Activated CD4-positive, alpha-beta T cell treated with anti-CD3 and anti-CD28 coated beads, Interleukin-2, amount 50 U/mL, for 48 hours (primary cell): ENCODE measurements around the gene CHST10.
"Not testable (repeated sequence)": the region's sequence is repeated elsewhere in the genome, so short reads cannot be mapped to it uniquely, and the experiment has no call there.

ENCODE experiments used
- DNase-seq, 2 experiments: peaks; one replicate each; pipeline ENCODE4 v3.0.0-alpha.2; 2020

Gene CHST10

DNA sequence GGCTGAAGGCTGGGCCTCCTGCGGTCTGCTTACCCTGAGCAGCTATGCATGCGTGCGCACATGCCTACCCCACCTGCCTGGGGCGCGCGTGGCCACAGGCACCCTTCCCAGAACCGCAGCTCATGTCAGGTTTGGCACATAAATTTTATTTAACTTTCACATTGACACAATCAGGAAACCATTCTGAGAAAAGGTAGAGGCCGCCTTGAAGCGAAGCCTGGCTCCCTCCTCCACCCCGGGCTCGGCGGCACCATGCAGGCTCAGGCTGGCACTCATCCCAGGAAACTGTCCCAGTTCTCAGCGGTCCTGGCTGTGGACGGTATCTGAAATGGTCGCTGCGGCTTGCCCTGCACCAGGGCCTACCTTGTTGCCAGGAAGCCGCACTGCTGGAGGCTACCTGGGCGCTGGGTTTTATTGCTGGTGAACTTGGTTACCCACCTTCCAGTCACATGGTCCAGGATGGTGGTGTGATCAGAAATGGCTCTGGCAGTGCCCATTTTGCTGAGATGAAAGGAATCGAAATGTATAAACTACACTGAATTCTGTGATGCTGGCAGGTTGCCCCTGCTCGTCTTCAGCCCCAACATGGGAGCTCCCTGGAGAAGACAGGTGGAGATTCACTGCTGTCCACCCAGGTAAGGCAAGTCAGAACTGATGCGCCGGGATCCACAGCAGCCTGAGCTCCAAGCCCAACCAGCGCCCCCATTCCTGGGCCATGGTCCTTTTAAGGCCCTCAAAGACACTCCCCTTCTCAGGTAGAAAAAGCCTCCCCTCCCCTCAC lies 25.5 kb downstream of the CHST10 start:
- no peak for DNase-seq

DNA sequence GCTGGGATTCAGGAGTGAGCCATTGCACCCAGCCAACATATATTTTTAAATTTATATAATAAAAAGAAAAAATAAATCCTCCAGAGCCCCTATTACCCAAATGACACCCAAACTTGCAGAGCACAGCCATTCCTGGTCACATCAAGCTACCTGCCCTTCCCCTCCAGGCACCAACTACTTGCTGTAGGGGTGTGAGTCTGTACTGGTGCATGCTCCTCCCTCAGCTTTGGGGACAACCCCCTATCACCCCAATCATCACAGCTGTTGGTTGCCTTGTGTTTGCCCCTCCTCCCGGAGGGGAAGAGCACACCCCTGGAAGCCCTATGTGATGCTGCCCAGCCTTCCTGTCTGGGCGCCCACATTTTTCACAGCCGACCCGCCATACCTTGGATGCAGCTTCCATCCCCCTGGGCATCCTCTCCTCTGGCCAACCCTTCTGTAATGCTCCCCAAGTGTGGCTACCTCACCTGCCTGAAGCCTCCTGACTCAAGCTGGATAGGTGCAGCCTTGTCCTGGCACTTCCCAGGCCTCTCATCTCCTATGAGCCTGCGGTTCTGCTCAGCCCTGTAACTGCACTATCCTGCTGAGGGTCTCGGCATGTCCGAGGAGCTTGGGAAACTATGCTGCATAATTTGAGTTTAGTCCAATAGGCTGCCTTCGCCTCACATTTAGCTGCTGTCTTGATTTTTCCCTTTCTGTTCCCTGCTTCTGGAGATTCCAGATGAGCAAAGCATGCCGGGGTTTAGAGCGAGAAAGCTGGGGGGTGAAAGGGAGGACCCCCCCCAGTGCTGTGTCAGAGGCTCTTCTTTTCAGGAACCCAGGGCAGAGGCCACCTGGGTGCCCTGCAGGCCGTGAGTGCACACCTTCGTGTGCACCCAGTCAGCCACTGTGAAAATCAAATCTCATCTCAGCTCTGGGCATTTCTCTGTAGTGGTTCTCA lies 27.2 kb downstream of the CHST10 start:
- DNase-seq = no peak

DNA sequence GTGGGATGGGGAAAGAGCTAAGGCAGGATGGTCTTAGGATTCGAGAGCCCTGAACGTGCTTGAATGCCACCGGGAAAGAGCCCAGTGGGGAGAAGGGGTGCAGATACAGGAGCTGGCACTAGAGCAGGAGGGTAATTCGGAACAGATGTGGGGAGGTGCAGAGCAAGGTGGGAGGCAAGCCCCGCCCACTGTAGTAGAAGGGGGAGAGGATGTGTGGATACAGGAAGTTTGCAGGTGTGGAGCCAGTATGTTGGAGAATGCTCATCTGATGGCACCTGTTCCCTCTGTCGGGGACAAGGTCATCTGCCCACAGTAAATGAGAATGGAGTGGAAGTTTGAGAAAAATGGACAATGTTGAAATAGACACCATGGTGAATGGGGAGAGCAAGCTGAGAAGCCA lies 28.8 kb downstream of the CHST10 start:
- DNase-seq = no peak

DNA sequence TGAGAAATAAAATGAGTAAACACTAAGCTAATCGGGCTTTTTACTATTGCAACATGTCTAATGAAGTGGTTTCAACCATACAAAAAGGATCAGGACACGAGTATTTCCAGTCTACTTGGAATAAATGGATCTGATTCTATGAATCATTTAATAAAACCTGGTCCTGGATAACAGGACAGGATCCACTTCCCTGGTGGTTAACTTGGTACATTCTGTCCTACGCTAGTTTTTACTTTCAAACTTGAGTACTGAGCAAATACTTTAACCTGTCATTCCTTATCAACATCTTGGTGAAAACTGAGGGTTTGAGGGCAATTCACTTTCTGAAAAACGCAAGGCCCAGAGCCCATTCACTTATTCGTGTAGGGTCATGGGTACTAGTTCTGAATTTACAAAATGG lies 33.5 kb downstream of the CHST10 start:
- DNase-seq = no peak

DNA sequence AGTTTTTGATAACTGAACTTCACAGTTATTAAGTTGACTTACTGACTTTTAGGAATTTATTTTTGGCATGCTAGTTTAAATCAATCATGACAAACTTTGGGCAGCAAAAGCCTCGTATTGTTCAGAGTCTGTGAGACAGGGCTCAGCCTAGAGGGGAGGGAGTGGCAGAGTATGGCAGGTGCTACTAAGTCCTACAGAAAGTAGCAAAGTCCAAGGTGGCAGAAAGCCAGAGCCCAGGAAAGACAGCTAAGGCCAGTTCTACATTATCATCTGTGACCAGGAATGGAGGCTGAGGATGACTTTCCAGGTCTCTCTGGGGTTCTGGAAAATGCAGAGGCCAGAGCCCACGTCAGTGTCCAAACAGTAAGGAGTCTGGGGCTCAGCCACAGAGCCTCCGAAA lies 34.2 kb downstream of the CHST10 start:
- DNase-seq = no peak

DNA sequence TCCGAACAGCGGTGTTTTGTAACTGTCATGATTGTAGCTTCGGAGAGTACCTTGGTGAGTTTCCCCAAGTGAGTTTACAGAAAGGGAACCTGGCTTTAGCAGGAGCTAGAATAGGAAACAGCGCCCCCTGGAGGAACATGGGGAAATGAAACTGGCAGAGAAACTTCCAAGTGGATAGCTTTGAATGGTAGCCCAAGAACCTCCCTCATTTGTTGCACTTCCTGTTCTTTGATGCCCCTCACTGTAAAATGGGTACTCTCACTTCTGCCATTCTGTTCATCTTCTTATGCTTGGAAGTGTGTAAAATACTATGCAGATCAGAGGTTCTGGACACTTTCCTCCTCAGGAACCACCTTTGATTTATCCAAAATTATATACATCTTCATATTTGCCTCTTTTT lies 36.2 kb downstream of the CHST10 start:
- peak; percentile 79 to 86 for DNase-seq

DNA sequence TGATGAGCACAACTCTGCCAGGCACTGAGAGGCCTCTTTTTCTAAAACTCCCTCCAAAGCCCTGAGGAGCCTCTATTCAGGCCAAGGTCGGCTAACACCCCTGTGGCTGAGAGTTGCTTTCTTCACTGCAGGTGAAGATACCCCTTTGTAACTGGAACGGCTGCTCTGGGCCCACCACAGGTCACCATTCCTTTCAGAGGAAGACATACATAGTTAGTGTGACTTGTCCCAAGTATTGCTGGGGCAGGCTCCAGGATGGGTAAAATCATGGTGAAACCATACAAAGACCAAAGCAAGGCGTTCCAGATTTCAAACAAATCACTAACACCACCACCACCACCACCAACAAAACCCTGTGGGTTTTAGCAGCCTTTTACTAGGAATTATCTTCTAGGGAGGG lies 36.8 kb downstream of the CHST10 start:
- no peak for DNase-seq

DNA sequence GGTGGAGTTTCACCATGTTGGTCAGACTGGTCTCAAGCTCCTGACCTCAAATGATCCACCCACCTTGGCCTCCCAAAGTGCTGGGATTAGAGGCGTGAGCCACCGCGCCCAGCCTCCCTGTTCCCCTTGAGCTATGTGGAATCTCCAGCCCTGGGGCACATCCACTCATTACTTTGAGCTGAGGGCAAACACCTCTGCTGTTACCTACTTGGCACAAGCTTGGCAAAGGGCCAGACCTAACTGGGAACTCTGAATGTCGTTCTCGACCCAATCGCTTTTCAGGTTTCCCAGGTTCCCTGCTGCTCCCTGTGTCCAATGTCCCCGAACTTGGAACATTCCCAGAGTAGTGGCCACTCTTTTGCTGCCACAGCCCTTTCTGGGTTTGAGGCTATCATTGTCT lies 40.6 kb downstream of the CHST10 start:
- no peak for DNase-seq

DNA sequence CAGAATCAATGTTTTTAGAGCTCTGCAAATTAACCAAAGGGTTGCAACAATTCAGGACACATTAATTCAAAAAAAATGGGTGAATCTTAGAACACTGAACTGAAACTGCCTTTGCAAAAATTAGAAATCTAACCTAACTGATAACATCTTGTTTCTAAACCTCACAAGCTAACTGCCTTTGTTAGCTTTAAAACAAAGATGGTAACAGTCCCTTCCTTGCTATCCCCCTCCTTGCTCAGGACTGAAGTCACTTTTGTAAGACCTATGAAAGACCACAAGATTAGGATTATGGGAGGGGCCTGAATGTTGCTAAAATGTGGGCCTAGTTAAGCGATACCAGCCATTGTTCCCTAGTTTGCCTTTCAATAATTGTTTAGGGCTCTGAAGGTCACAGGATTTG lies 50.3 kb downstream of the CHST10 start:
- DNase-seq = no peak

DNA sequence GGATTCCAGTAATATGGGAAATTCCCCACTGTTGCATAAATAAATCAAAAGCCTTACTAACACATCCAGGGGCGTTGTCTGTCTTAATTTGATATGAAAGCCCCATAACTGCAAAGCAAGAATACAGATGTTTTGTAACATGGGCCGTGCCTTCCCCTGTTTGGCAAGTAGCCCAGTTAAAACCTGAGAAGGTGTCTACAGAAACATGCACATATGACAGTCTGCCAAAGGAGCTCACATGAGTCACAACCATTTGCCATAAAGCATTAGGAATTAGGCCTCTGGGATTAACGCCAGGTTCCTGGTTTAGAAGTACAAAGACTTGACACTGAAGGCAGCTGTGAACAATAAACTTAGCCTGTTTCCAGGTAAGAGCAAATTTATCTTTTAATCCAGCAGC lies 52.0 kb downstream of the CHST10 start:
- no peak for DNase-seq

DNA sequence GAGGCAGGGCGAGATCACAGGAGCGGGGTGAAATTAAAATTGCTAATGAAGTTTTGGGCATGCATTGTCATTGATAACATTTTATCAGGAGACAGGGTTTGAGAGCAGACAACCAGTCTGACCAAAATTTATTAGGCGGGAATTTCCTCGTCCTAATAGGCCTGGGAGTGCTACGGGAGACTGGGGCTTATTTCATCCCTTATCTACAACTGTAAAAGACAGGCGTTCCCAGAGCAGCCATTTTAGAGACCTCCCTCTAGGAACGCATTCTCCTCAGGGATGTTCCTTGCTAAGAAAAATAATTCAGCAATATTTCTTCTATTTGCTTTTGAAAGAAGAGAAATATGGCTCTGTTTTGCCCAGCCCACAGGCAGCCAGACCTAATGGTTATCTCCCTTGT lies 55.2 kb downstream of the CHST10 start:
- not testable (repeated sequence) for DNase-seq

DNA sequence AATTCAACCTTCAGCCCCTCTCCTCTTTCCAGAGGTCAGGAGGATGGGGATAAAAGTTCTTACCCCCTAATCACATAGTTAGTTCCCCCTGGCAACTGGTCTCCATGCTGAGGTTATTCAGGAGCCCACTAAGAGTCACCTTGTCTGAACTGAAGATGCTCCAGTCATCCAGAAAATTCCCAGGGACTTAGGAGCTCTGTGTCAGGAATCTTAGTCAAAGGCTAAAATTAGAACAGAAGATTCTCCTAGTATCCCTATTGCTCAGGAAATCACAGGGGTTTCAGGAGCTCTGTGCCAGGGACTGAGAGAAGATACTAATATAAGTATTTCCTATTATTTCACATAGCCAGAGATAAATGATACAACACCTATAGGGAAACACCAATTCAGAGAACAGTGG lies 57.9 kb downstream of the CHST10 start:
- DNase-seq = no peak

DNA sequence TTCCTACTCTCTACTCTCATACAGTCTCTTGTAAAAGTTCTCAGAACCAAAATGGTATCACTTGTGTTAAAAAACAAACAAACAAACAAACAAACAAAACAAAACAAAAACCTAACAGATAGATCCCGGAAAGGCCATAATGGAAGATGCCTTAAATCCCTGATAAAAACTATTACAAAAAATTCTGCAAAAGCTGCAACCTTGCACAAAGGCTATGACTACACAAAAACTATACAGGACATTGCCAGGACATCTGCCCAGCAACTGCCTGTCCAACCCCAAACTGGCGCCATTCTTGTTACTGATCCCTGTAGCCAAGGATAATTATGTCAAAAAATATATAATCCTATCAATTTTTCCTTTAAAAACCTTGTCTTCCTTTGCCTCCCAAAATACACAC lies 58.9 kb downstream of the CHST10 start:
- DNase-seq = no peak

DNA sequence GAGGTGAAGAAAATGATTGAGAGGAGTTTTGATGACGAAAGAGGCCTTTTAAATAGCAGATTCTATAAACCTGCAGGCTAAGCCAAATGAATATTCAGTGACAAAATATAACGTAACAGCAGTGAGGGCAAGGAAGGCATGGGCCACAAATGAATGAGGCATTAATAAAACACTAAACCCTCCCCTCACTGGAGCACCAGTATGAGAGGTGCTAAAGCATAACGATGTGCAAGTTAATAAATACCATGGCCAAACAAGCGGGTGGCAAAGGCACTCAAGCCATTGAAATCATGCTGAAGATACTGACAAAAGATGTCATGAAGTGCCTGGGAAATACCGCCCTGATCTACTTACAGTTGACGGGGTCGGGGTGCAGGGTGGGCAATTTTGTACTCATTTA lies 64.9 kb downstream of the CHST10 start:
- no peak for DNase-seq

DNA sequence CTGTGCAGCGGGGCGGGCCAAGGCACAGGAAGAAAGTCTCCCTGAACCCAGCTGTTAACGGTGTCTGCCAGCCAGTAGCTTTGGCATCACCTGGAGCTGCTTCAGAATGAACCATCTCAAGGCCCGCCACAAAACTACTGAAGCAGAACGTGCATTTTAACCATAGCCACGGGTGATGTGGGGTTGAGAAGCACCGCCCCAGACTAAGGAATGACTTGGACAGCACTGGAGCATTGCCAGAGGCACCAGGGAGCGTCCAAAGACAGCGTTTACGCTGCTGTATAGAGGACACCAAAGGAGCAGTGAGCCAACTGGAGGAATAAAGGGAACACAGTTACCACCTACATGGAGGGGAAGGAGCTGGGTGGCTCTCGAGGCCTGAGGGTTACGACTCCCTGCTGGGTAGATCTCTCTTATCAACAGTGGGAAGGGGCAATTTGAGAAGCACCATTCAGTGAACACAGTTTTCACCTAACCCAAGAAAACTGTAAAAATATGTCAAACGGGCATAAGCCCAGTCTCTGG lies 66.7 kb downstream of the CHST10 start:
- no peak for DNase-seq

DNA sequence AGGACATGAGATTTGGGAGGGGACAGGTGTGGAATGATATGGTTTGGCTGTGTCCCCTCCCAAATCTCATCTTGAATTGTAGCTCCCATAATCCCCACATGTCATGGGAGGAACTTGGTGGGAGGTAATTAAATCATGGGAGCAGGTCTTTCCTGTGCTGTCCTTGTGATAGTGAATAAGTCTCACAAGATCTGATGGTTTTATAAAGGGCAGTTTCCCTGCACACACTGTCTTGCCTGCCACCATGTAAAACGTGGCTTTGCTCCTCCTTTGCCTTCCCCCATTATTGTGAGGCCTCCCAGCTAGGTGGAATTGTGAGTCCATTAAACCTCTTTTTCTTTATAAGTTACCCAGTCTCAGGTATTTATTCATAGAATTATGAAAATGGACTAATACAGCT lies 72.3 kb downstream of the CHST10 start:
- DNase-seq = not testable (repeated sequence)

DNA sequence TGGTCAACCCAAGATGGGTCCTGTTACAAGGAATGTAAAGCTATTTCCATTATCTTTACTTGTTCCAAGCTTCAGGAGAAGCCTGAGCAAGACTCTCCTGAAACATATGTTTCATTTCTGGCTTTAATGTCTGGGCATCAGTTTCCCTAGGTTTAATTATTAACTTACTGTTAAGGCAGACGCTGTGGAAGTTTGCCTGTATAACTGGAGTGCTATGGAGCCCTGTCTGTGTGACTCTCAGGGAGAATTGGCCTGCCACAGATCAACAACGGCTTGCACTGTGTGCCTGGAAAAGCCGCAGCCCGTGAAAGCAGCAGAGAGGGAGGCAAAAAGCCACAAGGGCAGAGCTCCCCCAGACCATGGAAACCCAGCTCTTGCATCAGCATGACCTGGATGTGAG lies 73.0 kb downstream of the CHST10 start:
- DNase-seq = no peak

DNA sequence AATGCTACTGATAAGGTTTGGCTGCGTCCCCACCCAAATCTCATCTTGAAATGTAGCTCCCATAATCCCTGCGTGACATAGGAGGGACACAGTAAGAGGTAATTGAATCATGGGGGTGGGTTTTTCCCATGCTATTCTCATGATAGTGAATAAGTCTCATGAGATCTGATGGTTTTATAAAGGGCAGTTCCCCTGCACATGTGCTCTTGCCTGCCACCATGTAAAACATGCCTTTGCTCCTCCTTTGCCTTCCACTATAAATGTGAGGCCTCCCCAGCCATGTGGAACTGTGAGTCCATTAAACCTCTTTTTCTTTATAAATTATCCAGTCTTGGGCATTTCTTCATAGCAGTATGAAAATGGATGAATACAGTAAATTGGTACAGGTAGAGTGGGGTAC lies 75.0 kb downstream of the CHST10 start:
- not testable (repeated sequence) for DNase-seq
